Keratinocyte (primary cell): ENCODE results near the gene ERFE. TPM values are rescaled to one million over a fixed set of nuclear protein-coding genes. Genes with fewer than 3 reads are reported as not detected.

Experiments
- DNase-seq: peaks from one replicate; pipeline ENCODE4 v3.0.0-alpha.2; 2011; ENCODE audit warnings: low read depth, missing footprints, low spot score
- FAIRE-seq: peaks from 2 replicates; lab custom pipeline; 2011; peaks lifted over from hg19 to GRCh38; lab: Jason Lieb, UNC
- H2AFZ ChIP-seq: 2 replicates; pipeline ENCODE4 v1.6.0; 2012; ENCODE audit warnings: low read length, control low read depth, inconsistent platforms; ENCODE audit not compliant: control insufficient read depth
- H3K27ac ChIP-seq: 2 replicates; pipeline ENCODE4 v1.5.1; 2011; ENCODE audit warnings: low read length; ENCODE audit not compliant: control insufficient read depth, insufficient read depth
- H3K27me3 ChIP-seq: 3 replicates; pipeline ENCODE4 v1.6.0; 2011; ENCODE audit warnings: low read length; ENCODE audit not compliant: control insufficient read depth, insufficient read depth; ENCODE audit errors: extremely low read depth
- H3K36me3 ChIP-seq, 2 experiments: 2 replicates in 1 of 2; 3 replicates in 1 of 2; pipeline ENCODE4 v1.5.1; 2011; ENCODE audit warnings: low read length in 2 of 2, mild to moderate bottlenecking in 1 of 2; ENCODE audit not compliant: control insufficient read depth in 2 of 2, insufficient read depth in 2 of 2; ENCODE audit errors: extremely low read depth in 1 of 2
- H3K4me1 ChIP-seq: 3 replicates; pipeline ENCODE4 v1.5.1; 2011; ENCODE audit warnings: low read length; ENCODE audit not compliant: control insufficient read depth, insufficient read depth; ENCODE audit errors: extremely low read depth
- H3K4me2 ChIP-seq: 3 replicates; pipeline ENCODE4 v1.6.0; 2011; ENCODE audit warnings: low read depth, low read length; ENCODE audit not compliant: control insufficient read depth, insufficient read depth; ENCODE audit errors: extremely low read depth
- H3K4me3 ChIP-seq, 3 experiments: fragments of 200-600 bp in 1 of 3; sonication (generic) in 1 of 3; 2 replicates in 2 of 3; 3 replicates in 1 of 3; pipeline ENCODE4 v1.5.1; 2011 to 2016; ENCODE audit warnings: low read length in 3 of 3, mild to moderate bottlenecking in 3 of 3, control low read depth in 2 of 3, inconsistent platforms in 1 of 3, low read depth in 1 of 3, mixed read lengths in 1 of 3, mixed run types in 1 of 3, moderate library complexity in 1 of 3; ENCODE audit not compliant: control insufficient read depth in 2 of 3, insufficient read depth in 2 of 3; ENCODE audit errors: extremely low read depth in 1 of 3
- H3K79me2 ChIP-seq: 2 replicates; pipeline ENCODE4 v1.6.0; 2012; ENCODE audit warnings: low read length; ENCODE audit not compliant: control insufficient read depth, insufficient read depth
- H3K9ac ChIP-seq: 3 replicates; pipeline ENCODE4 v1.6.0; 2011; ENCODE audit warnings: low read length; ENCODE audit not compliant: control insufficient read depth, insufficient read depth; ENCODE audit errors: extremely low read depth
- H3K9me1 ChIP-seq: 3 replicates; pipeline ENCODE4 v1.6.0; 2011; ENCODE audit warnings: low read length; ENCODE audit not compliant: control insufficient read depth, insufficient read depth; ENCODE audit errors: extremely low read depth
- H3K9me3 ChIP-seq: 2 replicates; pipeline ENCODE4 v1.5.1; 2012; ENCODE audit warnings: low read depth, low read length; ENCODE audit not compliant: control insufficient read depth
- H4K20me1 ChIP-seq: 3 replicates; pipeline ENCODE4 v1.6.0; 2011; ENCODE audit warnings: low read length; ENCODE audit not compliant: control insufficient read depth, insufficient read depth; ENCODE audit errors: extremely low read depth
- EZH2 ChIP-seq: IDR thresholded peaks from one replicate; pipeline ENCODE4 v1.6.1; 2012; ENCODE audit warnings: inconsistent platforms, mild to moderate bottlenecking, low read length, moderate library complexity
- dilution Hi-C: fragments of 300-500 bp; cut with MboI; formaldehyde crosslinking; loops from one replicate; pipeline ENCODE4 v1.7.0; 2020; ENCODE audit warnings: low sequenced_read_pairs; ENCODE audit not compliant: extremely low pct_ligation_motif_present
- polyA plus RNA-seq, 5 experiments: library from polyadenylated mRNA; depleted of rRNA in 3 of 5; stranded (reverse) in 3 of 5; stranded (forward) in 1 of 5; unstranded in 1 of 5; fragments of >200 nt; gene quantifications; 1 replicate in 1 of 5; 2 replicates in 3 of 5; 3 replicates in 1 of 5; pipeline versions ENCODE4 v1.2.1 to v1.2.3, GENCODE V29; 2011 to 2012; ENCODE audit warnings: missing spikeins in 2 of 5, low read depth in 1 of 5, low replicate concordance in 1 of 5
- TF ChIP-seq, protein P1 (sequence below), 3 experiments: IDR thresholded peaks in 1 of 3; conservative IDR thresholded peaks in 1 of 3; optimal IDR thresholded peaks in 1 of 3; 2 replicates in 2 of 3; 3 replicates in 1 of 3; pipeline versions ENCODE3 to v1.5.1; 2011; ENCODE audit warnings: low read length in 3 of 3, mild to moderate bottlenecking in 3 of 3, moderate library complexity in 2 of 3, control low read depth in 1 of 3, inconsistent platforms in 1 of 3; ENCODE audit not compliant: insufficient read depth in 2 of 3; ENCODE audit errors: extremely low read depth in 1 of 3

Gene ERFE
- polyA plus RNA-seq, 1 donor (not counting 4 experiments of a cell fraction or from before 2014, with no cell fraction given) = 0.14 TPM

DNA sequence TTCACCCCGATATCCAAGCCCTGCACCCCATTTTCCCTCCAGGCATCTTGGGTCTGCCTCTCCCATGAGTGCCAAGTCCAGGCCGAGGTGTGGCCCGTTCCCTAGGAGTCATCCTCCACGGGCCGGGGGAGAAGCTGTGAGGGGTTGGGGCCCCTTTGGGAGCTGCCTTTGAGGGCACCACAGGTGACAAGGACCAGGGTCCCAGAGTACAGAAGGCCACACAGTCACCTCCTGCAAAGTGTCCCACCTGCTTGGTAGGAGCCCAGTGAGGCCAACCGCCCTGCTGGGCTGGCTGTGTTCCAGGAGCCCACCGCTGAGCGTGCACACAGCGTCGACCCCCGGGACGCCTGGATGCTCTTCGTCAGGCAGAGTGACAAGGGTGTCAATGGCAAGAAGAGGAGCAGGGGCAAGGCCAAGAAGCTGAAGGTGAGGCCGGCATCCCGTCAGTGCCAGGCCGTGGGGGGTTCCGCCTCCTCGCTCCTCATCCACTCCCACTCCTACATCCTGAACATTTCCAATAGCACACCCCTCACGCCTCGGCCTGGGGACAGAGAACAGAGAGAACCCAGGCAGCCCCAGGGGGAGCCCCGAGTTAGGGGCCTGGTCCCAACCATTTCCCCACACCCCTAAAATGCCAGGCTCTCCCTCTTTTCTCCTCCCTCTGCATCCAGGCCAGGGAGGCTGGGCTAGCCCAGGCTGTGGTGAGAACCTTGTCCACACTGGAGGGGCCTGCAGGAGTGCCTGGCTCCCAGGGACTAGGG is 2.7 kb downstream of the ERFE start:
- Histone ChIP-seq H2AFZ (no peak overlapping the region), H3K79me2 (no peaks in the 10 kb centered on the region), H4K20me1 (no peaks in the 10 kb centered on the region), H3K9ac (no peak overlapping the region), H3K4me1 (no peaks in the 10 kb centered on the region), H3K27ac (no peak overlapping the region), H3K9me3 (no peaks in the 10 kb centered on the region), H3K4me3 (no peak overlapping the region), H3K4me2 (no peak overlapping the region), H3K27me3 (peaks cover 19% of the 10 kb centered on the region), H3K36me3 (no peaks in the 10 kb centered on the region), H3K9me1 (no peaks in the 10 kb centered on the region)
- no peak for DNase-seq
- dilution Hi-C loops = no loop called here
- no peak for FAIRE-seq
- TF ChIP-seq EZH2 = no peak
- TF ChIP-seq, protein P1, sequence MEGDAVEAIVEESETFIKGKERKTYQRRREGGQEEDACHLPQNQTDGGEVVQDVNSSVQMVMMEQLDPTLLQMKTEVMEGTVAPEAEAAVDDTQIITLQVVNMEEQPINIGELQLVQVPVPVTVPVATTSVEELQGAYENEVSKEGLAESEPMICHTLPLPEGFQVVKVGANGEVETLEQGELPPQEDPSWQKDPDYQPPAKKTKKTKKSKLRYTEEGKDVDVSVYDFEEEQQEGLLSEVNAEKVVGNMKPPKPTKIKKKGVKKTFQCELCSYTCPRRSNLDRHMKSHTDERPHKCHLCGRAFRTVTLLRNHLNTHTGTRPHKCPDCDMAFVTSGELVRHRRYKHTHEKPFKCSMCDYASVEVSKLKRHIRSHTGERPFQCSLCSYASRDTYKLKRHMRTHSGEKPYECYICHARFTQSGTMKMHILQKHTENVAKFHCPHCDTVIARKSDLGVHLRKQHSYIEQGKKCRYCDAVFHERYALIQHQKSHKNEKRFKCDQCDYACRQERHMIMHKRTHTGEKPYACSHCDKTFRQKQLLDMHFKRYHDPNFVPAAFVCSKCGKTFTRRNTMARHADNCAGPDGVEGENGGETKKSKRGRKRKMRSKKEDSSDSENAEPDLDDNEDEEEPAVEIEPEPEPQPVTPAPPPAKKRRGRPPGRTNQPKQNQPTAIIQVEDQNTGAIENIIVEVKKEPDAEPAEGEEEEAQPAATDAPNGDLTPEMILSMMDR (optimal IDR thresholded peaks at IDR 0.05 in 1 of 3, IDR thresholded peaks at IDR 0.05 in 1 of 3, conservative IDR thresholded peaks at IDR 0.05 in 1 of 3; ENCODE audit: extremely low read depth in 1 of 3, insufficient read depth in 2 of 3, low read length in 3 of 3) = no peak

GRCh38 chr2:238162251-238162845 is 3.6 kb downstream of the ERFE start:
- H3K27me3 ChIP-seq = peaks cover 19% of the 10 kb centered on the region
- H3K4me1 ChIP-seq = no peaks in the 10 kb centered on the region
- H3K4me3 ChIP-seq = no peak overlapping the region
- DNase-seq (no peak), FAIRE-seq (no peak)
- no peak overlapping the region for H3K27ac ChIP-seq
- H3K4me2 ChIP-seq = no peak overlapping the region
- TF ChIP-seq, protein P1 (optimal IDR thresholded peaks at IDR 0.05 in 1 of 3, IDR thresholded peaks at IDR 0.05 in 1 of 3, conservative IDR thresholded peaks at IDR 0.05 in 1 of 3; ENCODE audit: extremely low read depth in 1 of 3, insufficient read depth in 2 of 3, low read length in 3 of 3) = no peak
- TF ChIP-seq EZH2 = no peak
- no peaks in the 10 kb centered on the region for H3K9me1 ChIP-seq
- no peak overlapping the region for H2AFZ ChIP-seq
- peaks cover 0 to 5% of the 10 kb centered on the region in 2 experiments for H3K36me3 ChIP-seq
- dilution Hi-C loops = no loop called here
- no peaks in the 10 kb centered on the region for H3K9me3 ChIP-seq
- H3K79me2 ChIP-seq = no peaks in the 10 kb centered on the region
- no peak overlapping the region for H3K9ac ChIP-seq
- H4K20me1 ChIP-seq = no peaks in the 10 kb centered on the region
